ENCODE results near the gene PGAP6. TPM values are rescaled to one million over a fixed set of nuclear protein-coding genes. Genes with fewer than 3 reads are reported as not detected.

The PGAP6 gene
- total RNA-seq, 2 donors from 2014 or later = 104 to 115 TPM

DNA sequence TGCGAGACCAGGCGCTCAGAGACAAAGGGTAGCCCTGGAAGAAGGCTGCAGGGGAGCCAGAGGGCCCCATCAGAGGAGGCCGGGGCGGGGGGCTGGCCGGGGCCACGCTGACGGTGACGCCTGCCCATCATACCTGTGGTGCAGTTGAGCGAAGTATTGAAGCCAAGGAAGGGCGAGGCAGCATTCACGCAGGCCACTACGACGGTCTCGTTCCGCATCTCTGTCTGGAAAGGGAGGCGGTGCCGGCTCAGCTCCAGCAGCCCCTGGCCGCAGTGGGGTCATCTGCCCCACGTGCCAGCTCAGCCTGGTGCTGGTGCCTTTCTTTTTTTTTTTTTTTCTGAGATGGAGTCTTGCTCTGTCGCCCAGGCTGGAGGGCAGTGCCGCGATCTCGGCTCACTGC, 6.6 kb downstream of the PGAP6 start:
- no peak overlapping the region for H3K27ac ChIP-seq (ENCODE audit: low read depth, low read length)
- TF ChIP-seq, protein P1, sequence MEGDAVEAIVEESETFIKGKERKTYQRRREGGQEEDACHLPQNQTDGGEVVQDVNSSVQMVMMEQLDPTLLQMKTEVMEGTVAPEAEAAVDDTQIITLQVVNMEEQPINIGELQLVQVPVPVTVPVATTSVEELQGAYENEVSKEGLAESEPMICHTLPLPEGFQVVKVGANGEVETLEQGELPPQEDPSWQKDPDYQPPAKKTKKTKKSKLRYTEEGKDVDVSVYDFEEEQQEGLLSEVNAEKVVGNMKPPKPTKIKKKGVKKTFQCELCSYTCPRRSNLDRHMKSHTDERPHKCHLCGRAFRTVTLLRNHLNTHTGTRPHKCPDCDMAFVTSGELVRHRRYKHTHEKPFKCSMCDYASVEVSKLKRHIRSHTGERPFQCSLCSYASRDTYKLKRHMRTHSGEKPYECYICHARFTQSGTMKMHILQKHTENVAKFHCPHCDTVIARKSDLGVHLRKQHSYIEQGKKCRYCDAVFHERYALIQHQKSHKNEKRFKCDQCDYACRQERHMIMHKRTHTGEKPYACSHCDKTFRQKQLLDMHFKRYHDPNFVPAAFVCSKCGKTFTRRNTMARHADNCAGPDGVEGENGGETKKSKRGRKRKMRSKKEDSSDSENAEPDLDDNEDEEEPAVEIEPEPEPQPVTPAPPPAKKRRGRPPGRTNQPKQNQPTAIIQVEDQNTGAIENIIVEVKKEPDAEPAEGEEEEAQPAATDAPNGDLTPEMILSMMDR (conservative IDR thresholded peaks at IDR 0.05) = no peak
- peaks cover 13% of the 10 kb centered on the region for H3K36me3 Mint-ChIP-seq (ENCODE audit: low read depth)
- H3K4me3 Mint-ChIP-seq = no peak overlapping the region
- 92 to 97% methylated on average over 19 to 23 of the region's 23 CpGs for WGBS, 2 experiments (ENCODE audit: insufficient coverage in 1 of 2, insufficient read length in 1 of 2)
- no peak overlapping the region for H3K4me3 ChIP-seq (ENCODE audit: low read length)
- peaks cover 14% of the 10 kb centered on the region for H3K4me1 ChIP-seq (ENCODE audit: control insufficient read depth, insufficient read depth, low read length)
- H3K9me3 Mint-ChIP-seq = no peaks in the 10 kb centered on the region
- H3K9ac ChIP-seq (ENCODE audit: extremely low read depth, low read length, poor library complexity, severe bottlenecking) = no peak overlapping the region
- H3K27ac Mint-ChIP-seq = no peak overlapping the region
- no peak for DNase-seq
- H3K4me1 Mint-ChIP-seq = peaks cover 13% of the 10 kb centered on the region
- H3K27me3 Mint-ChIP-seq (ENCODE audit: insufficient read depth) = no peaks in the 10 kb centered on the region
- peaks cover 22% of the 10 kb centered on the region for H3K36me3 ChIP-seq (ENCODE audit: control insufficient read depth, insufficient read depth, low read length)
- H3K9me3 ChIP-seq (ENCODE audit: control insufficient read depth, low read length) = no peaks in the 10 kb centered on the region
- H3K27me3 ChIP-seq (ENCODE audit: control insufficient read depth, insufficient read depth, low read length, poor library complexity, severe bottlenecking) = no peaks in the 10 kb centered on the region

DNA sequence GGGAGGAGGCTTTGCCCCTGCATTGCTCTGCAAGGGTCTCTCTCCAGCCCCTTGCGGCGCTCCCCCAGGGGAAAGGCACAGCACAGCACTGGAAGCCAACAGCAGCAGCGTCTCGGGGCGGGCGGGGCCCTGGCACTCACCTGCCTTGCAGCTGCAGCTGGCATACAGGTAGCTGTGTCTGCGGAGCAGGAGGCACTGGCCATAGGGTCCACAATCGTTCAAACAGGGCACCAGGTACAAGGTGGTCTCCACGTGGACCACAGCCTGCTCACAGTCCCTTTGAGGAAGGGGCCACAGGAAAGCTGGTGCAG, 7.2 kb downstream of the PGAP6 start:
- Mint-ChIP-seq H3K27ac (no peak overlapping the region), H3K4me1 (peaks cover 9% of the 10 kb centered on the region), H3K4me3 (no peak overlapping the region), H3K27me3 (ENCODE audit: insufficient read depth) (no peaks in the 10 kb centered on the region), H3K36me3 (ENCODE audit: low read depth) (peaks cover 13% of the 10 kb centered on the region), H3K9me3 (no peaks in the 10 kb centered on the region)
- peaks cover 22% of the 10 kb centered on the region for H3K36me3 ChIP-seq (ENCODE audit: control insufficient read depth, insufficient read depth, low read length)
- H3K27me3 ChIP-seq (ENCODE audit: control insufficient read depth, insufficient read depth, low read length, poor library complexity, severe bottlenecking) = no peaks in the 10 kb centered on the region
- DNase-seq = no peak
- H3K4me1 ChIP-seq (ENCODE audit: control insufficient read depth, insufficient read depth, low read length) = peaks cover 10% of the 10 kb centered on the region
- 91 to 94% methylated on average over 5 to 9 of the region's 9 CpGs for WGBS, 2 experiments (ENCODE audit: insufficient coverage in 1 of 2, insufficient read length in 1 of 2)
- H3K4me3 ChIP-seq (ENCODE audit: low read length) = no peak overlapping the region
- no peak overlapping the region for H3K9ac ChIP-seq (ENCODE audit: extremely low read depth, low read length, poor library complexity, severe bottlenecking)
- H3K27ac ChIP-seq (ENCODE audit: low read depth, low read length) = no peak overlapping the region
- H3K9me3 ChIP-seq (ENCODE audit: control insufficient read depth, low read length) = no peaks in the 10 kb centered on the region
- TF ChIP-seq, protein P1 (conservative IDR thresholded peaks at IDR 0.05) = no peak

DNA sequence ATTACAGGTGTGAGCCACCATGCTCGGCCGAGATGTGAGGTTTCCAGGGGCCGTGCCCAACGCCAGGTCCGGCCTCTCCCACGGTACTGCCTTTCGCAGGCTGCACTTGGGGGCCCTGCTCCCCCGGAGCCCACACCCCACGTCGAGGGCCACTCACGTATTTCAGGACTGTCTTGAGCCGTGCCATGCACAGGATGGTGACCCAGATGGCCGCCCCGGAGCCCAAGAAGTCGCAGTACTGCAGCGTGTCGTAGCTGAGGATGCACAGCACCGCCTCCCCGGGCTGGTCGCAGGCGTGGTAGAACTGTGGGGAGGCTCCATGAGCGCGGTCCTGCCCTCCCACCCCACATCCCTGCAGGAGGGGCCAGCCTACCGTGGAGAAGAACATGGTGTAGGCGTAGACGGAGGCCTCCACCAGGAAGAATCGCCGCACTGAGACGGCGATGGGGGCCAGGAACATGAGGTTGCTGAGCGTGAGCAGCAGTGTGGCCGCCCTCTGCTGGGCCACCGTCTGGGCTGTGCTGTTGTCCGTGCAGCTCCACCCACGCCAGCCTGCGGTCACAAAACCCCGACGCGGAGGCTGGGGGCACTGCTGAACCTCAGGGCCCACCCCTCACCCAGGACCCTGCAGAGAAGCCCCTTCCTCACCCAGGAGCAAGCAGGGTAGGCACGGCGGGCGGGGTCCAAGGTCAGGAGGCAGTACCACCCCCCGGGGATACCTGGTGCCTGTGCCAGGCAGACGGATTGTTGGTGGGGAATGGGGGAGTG, 7.7 kb downstream of the PGAP6 start:
- H3K36me3 Mint-ChIP-seq (ENCODE audit: low read depth) = peaks cover 13% of the 10 kb centered on the region
- H3K4me3 Mint-ChIP-seq = no peak overlapping the region
- H3K27ac Mint-ChIP-seq = no peak overlapping the region
- H3K27me3 ChIP-seq (ENCODE audit: control insufficient read depth, insufficient read depth, low read length, poor library complexity, severe bottlenecking) = no peaks in the 10 kb centered on the region
- peaks cover 11% of the 10 kb centered on the region for H3K4me1 Mint-ChIP-seq
- 94 to 97% methylated on average over 19 to 44 of the region's 44 CpGs for WGBS, 2 experiments (ENCODE audit: insufficient coverage in 1 of 2, insufficient read length in 1 of 2)
- no peaks in the 10 kb centered on the region for H3K27me3 Mint-ChIP-seq (ENCODE audit: insufficient read depth)
- H3K36me3 ChIP-seq (ENCODE audit: control insufficient read depth, insufficient read depth, low read length) = peaks cover 25% of the 10 kb centered on the region
- TF ChIP-seq, protein P1 (conservative IDR thresholded peaks at IDR 0.05) = no peak
- H3K4me1 ChIP-seq (ENCODE audit: control insufficient read depth, insufficient read depth, low read length) = peaks cover 5% of the 10 kb centered on the region
- no peak overlapping the region for H3K9ac ChIP-seq (ENCODE audit: extremely low read depth, low read length, poor library complexity, severe bottlenecking)
- no peak for DNase-seq
- no peak overlapping the region for H3K27ac ChIP-seq (ENCODE audit: low read depth, low read length)
- no peak overlapping the region for H3K4me3 ChIP-seq (ENCODE audit: low read length)
- no peaks in the 10 kb centered on the region for H3K9me3 ChIP-seq (ENCODE audit: control insufficient read depth, low read length)
- no peaks in the 10 kb centered on the region for H3K9me3 Mint-ChIP-seq

Measured in endodermal cell (in vitro differentiated cells).